ENCODE measurements around the gene GALE. TPM values are rescaled to one million over a fixed set of nuclear protein-coding genes. Genes with fewer than 3 reads are reported as not detected.

Gene GALE
- total RNA-seq, 1 experiment from 2014 or later: 114 TPM

GRCh38 chr1:23776217-23776616, 24.3 kb downstream of the GALE start:
- CTCF ChIA-PET: no interaction called here
- TF ChIP-seq POLR2AphosphoS5 (IDR thresholded peaks at IDR 0.05; ENCODE audit: low read depth, low read length): no peak
- no peak for TF ChIP-seq TCF7L2 (IDR thresholded peaks at IDR 0.05; ENCODE audit: low read depth, low read length)
- TF ChIP-seq SIN3A (IDR thresholded peaks at IDR 0.05; ENCODE audit: borderline replicate concordance, insufficient read depth, low read depth, low read length): no peak
- TF ChIP-seq CTCF (IDR thresholded peaks at IDR 0.05): no peak
- TF ChIP-seq, protein P1, sequence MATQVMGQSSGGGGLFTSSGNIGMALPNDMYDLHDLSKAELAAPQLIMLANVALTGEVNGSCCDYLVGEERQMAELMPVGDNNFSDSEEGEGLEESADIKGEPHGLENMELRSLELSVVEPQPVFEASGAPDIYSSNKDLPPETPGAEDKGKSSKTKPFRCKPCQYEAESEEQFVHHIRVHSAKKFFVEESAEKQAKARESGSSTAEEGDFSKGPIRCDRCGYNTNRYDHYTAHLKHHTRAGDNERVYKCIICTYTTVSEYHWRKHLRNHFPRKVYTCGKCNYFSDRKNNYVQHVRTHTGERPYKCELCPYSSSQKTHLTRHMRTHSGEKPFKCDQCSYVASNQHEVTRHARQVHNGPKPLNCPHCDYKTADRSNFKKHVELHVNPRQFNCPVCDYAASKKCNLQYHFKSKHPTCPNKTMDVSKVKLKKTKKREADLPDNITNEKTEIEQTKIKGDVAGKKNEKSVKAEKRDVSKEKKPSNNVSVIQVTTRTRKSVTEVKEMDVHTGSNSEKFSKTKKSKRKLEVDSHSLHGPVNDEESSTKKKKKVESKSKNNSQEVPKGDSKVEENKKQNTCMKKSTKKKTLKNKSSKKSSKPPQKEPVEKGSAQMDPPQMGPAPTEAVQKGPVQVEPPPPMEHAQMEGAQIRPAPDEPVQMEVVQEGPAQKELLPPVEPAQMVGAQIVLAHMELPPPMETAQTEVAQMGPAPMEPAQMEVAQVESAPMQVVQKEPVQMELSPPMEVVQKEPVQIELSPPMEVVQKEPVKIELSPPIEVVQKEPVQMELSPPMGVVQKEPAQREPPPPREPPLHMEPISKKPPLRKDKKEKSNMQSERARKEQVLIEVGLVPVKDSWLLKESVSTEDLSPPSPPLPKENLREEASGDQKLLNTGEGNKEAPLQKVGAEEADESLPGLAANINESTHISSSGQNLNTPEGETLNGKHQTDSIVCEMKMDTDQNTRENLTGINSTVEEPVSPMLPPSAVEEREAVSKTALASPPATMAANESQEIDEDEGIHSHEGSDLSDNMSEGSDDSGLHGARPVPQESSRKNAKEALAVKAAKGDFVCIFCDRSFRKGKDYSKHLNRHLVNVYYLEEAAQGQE (IDR thresholded peaks at IDR 0.05; ENCODE audit: insufficient read depth in 1 of 2, low read depth in 2 of 2, low read length in 1 of 2): no peak
- Histone ChIP-seq H3K27ac (ENCODE audit: low read length) (no peak overlapping the region), H3K36me3 (ENCODE audit: control insufficient read depth, insufficient read depth, low read length) (peaks cover 3% of the 10 kb centered on the region; the same call in 1 of the 2 replicates), H3K4me3 (ENCODE audit: low read depth in 2 of 2, low read length in 2 of 2) (no peak overlapping the region), H3K4me1 (ENCODE audit: control insufficient read depth, insufficient read depth, low read length) (peaks cover 14% of the 10 kb centered on the region), H3K9me3 (ENCODE audit: control insufficient read depth, insufficient read depth, low read depth, low read length) (no peaks in the 10 kb centered on the region), H3K27me3 (ENCODE audit: control insufficient read depth, insufficient read depth, low read length) (no peaks in the 10 kb centered on the region)
- no peak for ATAC-seq
- no peak for DNase-seq (ENCODE audit: low read depth, low spot score)
- BruUV-seq (replicated peaks): no TSS peak
- POLR2A ChIA-PET: interaction anchor here (0.7 kb wide), 1 partner anchor 244 kb away, joined by 6 read pairs; no protein-coding TSS in a partner anchor
- intact Hi-C loops (cut with micrococcal nuclease; ENCODE audit: unreplicated experiment) (no loop called here), in situ Hi-C loops (cut with HindIII; ENCODE audit: low pct_unique_long_range_greater_than_20kb, low sequenced_read_pairs) (no loop called here)

GRCh38 chr1:23774174-23774880, 26.2 kb downstream of the GALE start:
- DNase-seq (ENCODE audit: low read depth, low spot score) (no peak), ATAC-seq (no peak)
- H3K4me3 ChIP-seq (ENCODE audit: low read depth in 2 of 2, low read length in 2 of 2): no peak overlapping the region
- in situ Hi-C loops (cut with HindIII; ENCODE audit: low pct_unique_long_range_greater_than_20kb, low sequenced_read_pairs) (no loop called here), intact Hi-C loops (cut with micrococcal nuclease; ENCODE audit: unreplicated experiment) (no loop called here)
- peaks cover 3% of the 10 kb centered on the region; the same call in 1 of the 2 replicates for H3K36me3 ChIP-seq (ENCODE audit: control insufficient read depth, insufficient read depth, low read length)
- no TSS peak for BruUV-seq (replicated peaks)
- no peak overlapping the region for H3K27ac ChIP-seq (ENCODE audit: low read length)
- H3K4me1 ChIP-seq (ENCODE audit: control insufficient read depth, insufficient read depth, low read length): peaks cover 7% of the 10 kb centered on the region
- POLR2A ChIA-PET: interaction anchor here (0.6 kb wide), 1 partner anchor 8 kb away, joined by 7 read pairs; no protein-coding TSS in a partner anchor
- no peaks in the 10 kb centered on the region for H3K9me3 ChIP-seq (ENCODE audit: control insufficient read depth, insufficient read depth, low read depth, low read length)
- CTCF ChIA-PET: no interaction called here
- TF ChIP-seq, protein P1 (IDR thresholded peaks at IDR 0.05; ENCODE audit: insufficient read depth in 1 of 2, low read depth in 2 of 2, low read length in 1 of 2): no peak
- TF ChIP-seq TCF7L2 (IDR thresholded peaks at IDR 0.05; ENCODE audit: low read depth, low read length): no peak
- TF ChIP-seq SIN3A (IDR thresholded peaks at IDR 0.05; ENCODE audit: borderline replicate concordance, insufficient read depth, low read depth, low read length): no peak
- TF ChIP-seq POLR2AphosphoS5 (IDR thresholded peaks at IDR 0.05; ENCODE audit: low read depth, low read length): no peak
- TF ChIP-seq CTCF (IDR thresholded peaks at IDR 0.05): no peak
- no peaks in the 10 kb centered on the region for H3K27me3 ChIP-seq (ENCODE audit: control insufficient read depth, insufficient read depth, low read length)
